TTC549 (cell line): ENCODE measurements around the gene ALKAL2.

Source experiments
- FAIRE-seq: peaks from 2 replicates; lab custom pipeline; 2012; peaks lifted over from hg19 to GRCh38; lab: Jason Lieb, UNC

ALKAL2 gene

GRCh38 chr2:290090-290722 lies 2.3 kb upstream of the ALKAL2 start:
- FAIRE-seq = no peak

- FAIRE-seq = no peak
Measured at GRCh38 chr2:289362-290089, 1.6 kb upstream of the ALKAL2 start.

- FAIRE-seq = no peak
Measured at GRCh38 chr2:288758-289361, 969 bp upstream of the ALKAL2 start.

GRCh38 chr2:287471-287885 lies 413 bp downstream of the ALKAL2 start:
- FAIRE-seq = no peak

- FAIRE-seq = no peak
Measured at GRCh38 chr2:286774-287392, 1.0 kb downstream of the ALKAL2 start.

- FAIRE-seq = no peak
Measured at GRCh38 chr2:286035-286434, 1.9 kb downstream of the ALKAL2 start.

- FAIRE-seq = no peak
Measured at GRCh38 chr2:285531-285930, 2.4 kb downstream of the ALKAL2 start.

- FAIRE-seq = no peak
Measured at GRCh38 chr2:284896-285492, 2.9 kb downstream of the ALKAL2 start.

- no peak for FAIRE-seq
Measured at GRCh38 chr2:283996-284794, 3.7 kb downstream of the ALKAL2 start.

- no peak for FAIRE-seq
Measured at GRCh38 chr2:282371-283263, 5.3 kb downstream of the ALKAL2 start.

GRCh38 chr2:281381-281780 lies 6.5 kb downstream of the ALKAL2 start:
- FAIRE-seq = no peak

- no peak for FAIRE-seq
Measured at GRCh38 chr2:280650-281110, 7.2 kb downstream of the ALKAL2 start.

GRCh38 chr2:279956-280649 lies 7.8 kb downstream of the ALKAL2 start:
- no peak for FAIRE-seq

- no peak for FAIRE-seq
Measured at GRCh38 chr2:279366-279765, 8.5 kb downstream of the ALKAL2 start.

- FAIRE-seq = no peak
Measured at GRCh38 chr2:278927-279320, 9.0 kb downstream of the ALKAL2 start.

- FAIRE-seq = no peak
Measured at GRCh38 chr2:278312-278926, 9.5 kb downstream of the ALKAL2 start.

GRCh38 chr2:275466-275865 lies 12.4 kb downstream of the ALKAL2 start:
- no peak for FAIRE-seq

- no peak for FAIRE-seq
Measured at GRCh38 chr2:274503-274902, 13.4 kb downstream of the ALKAL2 start.

GRCh38 chr2:273333-273732 lies 14.6 kb downstream of the ALKAL2 start:
- no peak for FAIRE-seq

- FAIRE-seq = no peak
Measured at GRCh38 chr2:271917-272316, 16.0 kb downstream of the ALKAL2 start.
